GM19463 (cell line): ENCODE results near the gene SPATS1.
"Not testable (repeated sequence)": the region's sequence is repeated elsewhere in the genome, so short reads cannot be mapped to it uniquely, and the experiment has no call there.

Source experiments
- ATAC-seq: cut with Tn5 transposase; IDR thresholded peaks from one replicate; pipeline ENCODE4 v1.9.1; 2021; ENCODE audit warnings: mild to moderate bottlenecking, moderate library complexity; ENCODE audit not compliant: unreplicated experiment

The SPATS1 gene

DNA sequence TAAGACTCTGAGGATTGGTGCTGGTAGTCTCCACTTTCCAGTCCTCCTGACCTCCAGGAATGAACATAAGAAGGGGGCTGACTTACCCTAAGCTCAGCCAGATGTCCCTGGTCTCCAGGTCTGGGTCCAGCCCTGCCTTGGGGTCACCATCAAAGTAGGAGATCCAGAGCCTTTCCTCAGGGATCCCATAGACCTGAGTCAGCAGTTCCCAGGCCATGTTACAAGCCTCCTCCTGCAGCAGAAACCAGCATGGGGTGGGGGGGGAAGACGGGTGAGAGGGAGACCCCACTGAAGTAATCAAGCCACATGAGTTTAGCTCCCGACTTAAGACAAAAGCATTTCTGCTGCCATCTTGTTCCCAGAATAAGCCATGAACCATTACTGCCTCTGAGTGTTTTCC is 31.1 kb upstream of the SPATS1 start:
- no peak for ATAC-seq

DNA sequence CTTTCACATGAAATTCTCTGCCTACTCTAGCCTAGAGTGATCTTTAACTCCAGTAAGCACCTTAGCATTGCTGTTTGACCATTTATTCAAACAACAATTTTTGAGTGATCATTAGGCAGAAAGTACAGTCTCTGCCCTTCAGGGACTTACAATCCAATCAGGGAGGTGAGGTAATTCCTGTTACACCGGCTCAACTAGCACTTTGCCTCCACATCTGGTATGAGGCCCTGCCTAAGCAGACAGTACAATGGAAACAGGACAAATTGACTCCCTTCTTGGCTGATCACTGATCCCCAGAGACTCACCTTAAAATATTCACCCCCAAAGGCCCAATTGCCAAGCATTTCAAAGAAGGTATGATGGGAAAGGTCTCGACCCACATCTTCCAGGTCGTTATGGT is 30.7 kb upstream of the SPATS1 start:
- ATAC-seq = no peak

DNA sequence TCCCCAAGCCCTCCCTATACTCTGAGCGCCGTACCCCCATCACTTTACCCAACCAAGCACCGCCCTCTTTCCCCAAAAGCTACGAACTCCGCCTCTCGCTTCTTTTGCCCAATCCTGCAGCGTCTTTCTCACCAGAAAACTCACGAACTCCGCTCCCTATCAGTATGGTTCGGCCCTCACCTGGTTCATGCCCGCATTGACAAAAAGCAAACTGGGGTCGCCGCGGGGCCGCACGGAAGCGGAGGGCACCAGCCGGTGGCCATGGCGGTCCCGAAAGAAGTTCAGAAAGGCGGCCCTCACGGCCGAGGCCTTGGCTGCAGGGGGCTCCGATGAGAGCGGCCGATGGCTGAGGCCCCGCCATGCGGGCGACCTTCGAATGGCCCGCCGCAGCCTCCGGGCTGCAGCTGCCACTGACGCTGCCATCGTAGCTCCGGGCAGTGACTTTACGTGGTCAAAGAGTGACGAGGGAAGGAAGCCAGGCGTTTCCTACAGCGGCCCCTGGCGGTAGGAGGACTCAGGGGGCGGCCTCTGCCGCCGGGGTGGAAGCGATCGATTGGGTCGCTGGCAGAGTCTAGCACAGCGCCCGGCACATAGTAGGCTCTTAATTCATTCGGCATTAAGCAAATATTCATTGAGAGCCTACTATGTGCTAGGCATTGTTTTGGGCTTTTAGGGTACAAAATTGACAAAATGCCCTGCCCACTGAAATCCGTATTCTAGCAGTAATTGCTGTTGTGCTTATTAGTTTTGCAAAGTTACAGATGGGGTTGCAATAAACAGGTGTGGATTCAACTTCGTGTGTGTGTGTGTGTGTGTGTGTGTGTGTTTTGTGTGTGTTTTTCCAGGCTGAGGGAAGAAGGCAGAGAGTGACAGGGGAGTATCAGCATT is 29.3 kb upstream of the SPATS1 start, which contains the start of gene AARS2:
TSS of gene AARS2 (minus strand) at position 447 of the 888 bp plus-strand sequence. CDS start at position 423, 24 bp downstream.
- peak; percentile 89 for ATAC-seq

DNA sequence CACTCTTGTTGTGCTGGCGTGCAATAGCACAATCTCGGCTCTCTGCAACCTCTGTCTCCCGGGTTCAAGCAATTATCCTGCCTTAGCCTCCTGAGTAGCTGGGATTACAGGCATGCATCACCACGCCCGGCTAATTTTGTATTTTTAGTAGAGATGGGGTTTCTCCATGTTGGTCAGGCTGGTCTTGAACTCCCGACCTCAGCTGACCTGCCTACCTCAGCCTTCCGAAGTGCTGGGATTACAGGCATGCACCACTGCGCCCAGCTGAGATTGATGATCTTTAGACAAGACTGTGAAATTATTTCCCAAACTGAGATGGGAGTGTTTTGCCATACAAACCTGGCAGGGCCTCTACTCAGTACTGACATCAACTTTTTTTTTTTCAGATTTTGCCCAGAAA is 27.8 kb upstream of the SPATS1 start:
- not testable (repeated sequence) for ATAC-seq

DNA sequence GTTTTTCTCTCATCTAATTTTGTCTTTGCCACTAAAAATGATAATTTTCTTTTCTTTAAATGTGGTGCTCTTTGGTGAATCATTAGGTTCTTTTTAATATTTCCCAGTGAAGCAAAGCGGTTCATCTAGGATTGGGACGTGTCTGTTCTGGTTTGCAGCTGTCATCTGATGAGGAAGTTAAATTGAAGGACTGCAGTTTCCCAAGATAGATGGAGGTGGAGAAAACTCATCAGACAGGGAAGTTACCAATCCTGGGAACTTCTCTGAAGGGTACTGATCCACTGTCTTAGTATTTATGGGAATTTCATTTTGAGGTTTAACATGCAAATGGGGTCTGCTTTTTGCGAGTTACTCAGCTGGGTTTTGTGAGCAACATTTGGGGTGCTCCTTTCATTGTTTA is 26.9 kb upstream of the SPATS1 start:
- no peak for ATAC-seq

DNA sequence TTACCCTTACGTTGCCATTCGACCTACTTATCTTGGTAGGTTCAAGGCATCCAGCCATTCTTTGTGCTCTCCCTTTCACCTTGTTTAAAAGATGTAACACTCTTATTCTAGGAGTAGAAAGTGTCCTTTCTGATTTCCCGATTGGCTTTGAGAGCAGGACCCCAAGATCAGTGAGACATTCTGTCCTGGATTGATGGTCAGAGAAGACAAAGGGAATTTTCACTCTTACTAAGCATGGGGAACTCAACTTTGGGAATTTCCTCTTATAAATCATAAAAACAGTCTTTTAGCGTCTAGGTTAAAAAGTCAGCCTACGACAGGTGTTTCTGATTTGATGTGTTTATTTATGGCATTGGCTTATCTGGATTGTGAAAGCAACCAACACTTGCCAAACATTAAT is 26.5 kb upstream of the SPATS1 start:
- ATAC-seq = no peak

DNA sequence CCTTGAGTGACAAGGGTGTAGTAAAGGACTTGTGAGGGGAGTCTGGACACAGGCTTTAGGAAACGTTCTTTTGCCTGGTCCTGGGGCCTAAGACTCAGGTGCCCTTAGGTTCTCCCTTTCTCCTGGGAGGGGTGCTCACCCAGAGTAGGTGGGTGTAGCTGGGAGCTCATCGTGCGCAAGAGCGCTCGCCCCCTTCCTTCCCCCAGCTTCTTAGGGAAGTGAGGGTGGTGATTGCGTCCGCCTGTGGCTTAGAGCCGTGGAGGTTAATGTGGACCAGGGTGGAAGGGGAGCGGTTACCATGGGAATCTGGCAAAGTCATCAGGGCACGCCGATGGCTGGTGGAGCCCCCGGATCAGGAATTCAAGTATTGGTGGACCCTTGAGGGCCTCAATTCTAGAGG is 26.0 kb upstream of the SPATS1 start:
- no peak for ATAC-seq

DNA sequence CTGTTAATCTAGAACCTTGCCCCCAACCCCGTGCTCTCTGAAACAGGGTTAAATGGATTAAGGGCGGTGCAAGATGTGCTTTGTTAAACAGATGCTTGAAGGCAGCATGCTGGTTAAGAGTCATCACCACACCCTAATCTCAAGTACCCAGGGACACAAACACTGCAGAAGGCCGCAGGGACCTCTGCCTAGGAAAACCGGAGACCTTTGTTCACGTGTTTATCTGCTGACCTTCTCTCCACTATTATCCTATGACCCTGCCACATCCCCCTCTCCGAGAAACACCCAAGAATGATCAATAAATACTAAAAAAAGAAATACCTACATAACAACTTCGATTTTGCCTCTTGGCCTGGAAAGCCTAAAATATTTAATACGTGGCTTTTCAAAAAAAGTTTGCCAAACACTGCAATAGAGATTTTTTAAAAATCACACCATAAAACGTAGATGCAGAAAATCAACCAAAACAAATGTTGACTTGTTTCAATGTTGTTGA is 25.3 kb upstream of the SPATS1 start:
- not testable (repeated sequence) for ATAC-seq

DNA sequence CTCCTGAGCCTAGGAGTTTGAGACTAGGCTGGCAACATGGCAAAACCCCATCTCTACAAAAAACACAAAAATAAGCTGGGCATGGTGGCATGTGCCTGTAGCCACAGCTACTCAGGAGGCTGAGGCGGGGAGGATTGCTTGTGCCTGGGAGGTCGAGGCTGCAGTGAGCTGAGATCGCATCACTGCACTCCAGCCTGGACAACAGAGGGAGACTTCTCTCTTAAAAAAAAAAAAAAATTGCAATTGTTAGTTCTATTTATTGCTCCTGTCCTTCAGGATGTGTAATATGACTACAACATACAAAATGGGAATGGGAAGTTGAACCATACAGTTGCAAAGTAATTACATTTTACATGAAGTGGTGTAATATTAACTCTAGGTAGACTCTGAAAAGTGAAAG is 21.2 kb upstream of the SPATS1 start:
- ATAC-seq = no peak

DNA sequence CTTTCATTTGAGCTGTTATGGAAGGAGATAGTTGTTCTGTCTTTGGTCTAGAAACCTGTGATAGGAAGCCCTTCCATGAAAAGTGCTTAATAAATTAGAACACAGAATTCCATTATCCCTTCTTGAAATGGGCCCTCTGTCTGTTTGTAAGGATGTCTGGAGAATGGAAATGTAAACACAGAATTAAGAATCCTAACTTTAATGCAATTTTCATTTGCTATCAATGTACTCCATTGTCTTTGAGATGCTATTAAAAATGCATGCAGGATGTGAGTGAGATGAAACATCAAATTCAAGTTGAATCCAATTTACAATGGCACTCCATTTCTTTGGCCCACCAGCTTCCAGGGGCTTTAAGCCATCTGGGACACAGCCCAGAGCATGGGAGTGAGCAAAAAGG is 15.4 kb upstream of the SPATS1 start:
- ATAC-seq = no peak

DNA sequence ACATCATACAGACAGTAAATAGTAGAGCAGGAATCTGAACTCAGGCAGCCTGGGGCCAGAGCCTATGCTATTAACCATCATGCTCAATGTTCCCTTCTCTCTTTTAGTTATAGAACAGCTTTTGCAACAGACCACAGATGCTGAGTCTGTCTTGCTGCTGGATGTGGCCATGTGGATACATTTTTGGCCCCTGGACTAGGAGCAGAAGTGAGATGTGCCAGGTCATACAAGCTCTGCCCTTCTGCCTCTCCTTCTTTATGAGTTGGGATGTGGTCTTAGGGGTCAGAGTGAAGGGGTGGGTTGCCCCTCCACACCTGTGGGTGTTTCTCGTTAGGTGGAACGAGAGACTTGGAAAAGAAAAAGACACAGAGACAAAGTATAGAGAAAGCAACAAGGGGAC is 14.7 kb upstream of the SPATS1 start:
- no peak for ATAC-seq

DNA sequence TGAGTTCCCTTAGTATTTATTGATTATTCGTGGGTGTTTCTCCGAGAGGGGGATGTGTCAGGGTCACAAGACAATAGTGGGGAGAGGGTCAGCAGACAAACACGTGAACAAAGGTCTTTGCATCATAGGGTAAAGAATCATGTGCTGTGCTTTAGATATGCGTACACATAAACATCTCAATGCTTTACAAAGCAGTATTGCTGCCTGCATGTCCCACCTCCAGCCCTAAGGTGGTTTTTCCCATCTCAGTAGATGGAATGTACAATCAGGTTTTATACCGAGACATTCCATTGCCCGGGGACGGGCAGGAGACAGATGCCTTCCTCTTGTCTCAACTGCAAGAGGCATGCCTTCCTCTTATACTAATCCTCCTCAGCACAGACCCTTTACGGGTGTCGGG is 14.2 kb upstream of the SPATS1 start:
- not testable (repeated sequence) for ATAC-seq

DNA sequence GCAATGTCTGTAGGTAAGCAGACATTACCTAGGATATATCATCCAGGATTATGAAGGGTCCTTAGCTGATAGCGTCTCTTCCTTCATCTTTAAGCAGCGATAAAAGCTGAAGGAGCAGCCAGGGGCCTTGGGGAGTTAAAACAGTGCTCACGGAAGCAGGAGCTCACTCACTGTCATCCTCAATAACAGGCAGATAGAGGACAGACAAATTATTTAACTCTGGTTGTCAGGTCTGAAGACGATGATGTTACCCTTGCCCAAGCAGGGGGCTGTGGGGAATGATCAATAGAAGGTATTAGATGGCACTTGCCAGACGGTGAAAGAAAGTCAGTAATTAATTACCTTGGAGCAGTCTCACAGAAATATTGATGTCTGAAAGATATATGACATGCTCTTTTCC is 12.6 kb upstream of the SPATS1 start:
- no peak for ATAC-seq

DNA sequence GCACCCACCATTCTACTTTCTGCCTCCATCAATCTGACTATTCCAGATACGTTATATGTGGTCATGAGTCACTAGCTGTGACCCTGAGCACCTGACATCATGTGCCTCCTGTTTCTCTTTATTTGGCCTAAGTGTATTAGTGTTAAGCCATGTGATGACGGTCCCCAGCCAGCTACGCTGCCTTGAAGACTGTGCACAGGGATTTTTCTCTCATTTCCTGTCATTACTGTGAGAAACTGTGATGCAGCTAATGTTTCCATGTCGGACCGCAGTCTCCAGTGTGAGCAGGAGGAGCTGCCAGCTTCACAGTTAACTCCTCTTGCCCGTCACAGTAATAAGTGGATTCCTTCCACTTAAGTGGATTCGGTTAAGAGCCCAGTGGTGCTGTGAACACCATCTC is 9.9 kb upstream of the SPATS1 start:
- no peak for ATAC-seq

DNA sequence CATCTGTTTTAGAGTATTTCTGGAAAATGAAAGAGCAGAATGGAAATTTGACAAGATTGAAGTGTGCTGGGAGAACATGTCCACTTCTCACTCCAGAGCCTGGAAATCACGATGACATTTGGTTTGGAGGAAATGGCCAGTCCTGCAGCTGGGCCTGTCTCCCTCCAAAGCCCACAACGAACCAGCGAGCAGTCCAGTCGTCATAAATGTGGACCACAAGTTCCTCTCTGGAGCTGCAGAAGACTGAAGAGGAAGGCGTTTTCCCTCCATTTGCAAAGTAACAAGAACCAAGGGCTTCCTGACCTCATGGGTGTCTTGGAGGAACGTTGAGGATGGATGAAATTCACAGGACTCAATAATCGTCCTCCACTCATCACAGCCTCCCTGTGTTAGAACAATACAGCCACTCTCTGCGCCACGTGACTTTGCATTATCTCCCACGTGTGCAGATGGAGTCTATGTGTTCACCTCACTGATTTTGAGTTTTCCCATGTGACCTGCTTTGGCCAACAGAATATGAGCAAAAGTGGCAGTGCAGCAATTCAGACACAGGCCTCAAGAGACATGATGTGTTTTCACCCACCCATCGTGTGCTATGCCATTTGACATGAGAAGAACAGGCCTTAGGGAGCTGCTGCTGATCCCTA is 9.1 kb upstream of the SPATS1 start:
- ATAC-seq = no peak

DNA sequence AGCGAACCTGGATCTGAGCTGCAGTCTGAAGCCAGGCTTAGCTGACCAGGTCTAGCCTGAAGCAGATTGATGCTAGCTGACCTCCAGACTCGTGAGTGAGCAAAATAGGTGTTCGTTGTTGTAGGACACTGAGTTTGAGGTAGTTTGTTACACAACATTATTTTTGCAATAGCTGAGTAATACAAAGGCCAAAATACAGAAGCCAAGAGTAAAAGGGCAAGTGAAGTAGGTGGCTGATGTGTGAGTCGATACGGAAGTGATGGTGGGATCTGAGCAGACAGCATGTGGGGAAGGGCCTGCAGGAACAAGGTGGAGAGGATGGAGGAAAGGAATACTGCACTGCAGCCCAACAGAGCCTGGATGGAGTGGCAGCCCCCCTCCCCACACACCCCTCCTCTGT is 8.5 kb upstream of the SPATS1 start:
- ATAC-seq = no peak

DNA sequence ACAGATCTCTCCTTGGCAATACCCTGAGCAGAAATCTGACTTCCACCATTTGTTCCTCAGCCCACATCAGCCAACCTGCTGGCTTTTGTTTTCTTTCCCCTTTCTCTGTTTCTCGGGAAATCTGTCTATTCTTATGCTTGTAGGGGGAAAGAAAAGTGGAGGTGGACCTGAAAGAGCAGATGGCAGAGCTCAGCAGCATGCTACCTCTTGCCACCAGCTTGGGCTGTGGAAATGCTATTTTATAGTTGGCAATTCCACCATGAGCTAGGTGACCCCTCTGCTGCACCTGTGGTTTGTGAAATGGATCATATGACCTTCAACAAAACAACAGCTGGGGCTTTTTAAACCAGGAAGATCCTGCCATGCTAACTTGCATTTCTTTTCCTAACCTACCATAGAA is 6.8 kb upstream of the SPATS1 start:
- ATAC-seq = no peak

DNA sequence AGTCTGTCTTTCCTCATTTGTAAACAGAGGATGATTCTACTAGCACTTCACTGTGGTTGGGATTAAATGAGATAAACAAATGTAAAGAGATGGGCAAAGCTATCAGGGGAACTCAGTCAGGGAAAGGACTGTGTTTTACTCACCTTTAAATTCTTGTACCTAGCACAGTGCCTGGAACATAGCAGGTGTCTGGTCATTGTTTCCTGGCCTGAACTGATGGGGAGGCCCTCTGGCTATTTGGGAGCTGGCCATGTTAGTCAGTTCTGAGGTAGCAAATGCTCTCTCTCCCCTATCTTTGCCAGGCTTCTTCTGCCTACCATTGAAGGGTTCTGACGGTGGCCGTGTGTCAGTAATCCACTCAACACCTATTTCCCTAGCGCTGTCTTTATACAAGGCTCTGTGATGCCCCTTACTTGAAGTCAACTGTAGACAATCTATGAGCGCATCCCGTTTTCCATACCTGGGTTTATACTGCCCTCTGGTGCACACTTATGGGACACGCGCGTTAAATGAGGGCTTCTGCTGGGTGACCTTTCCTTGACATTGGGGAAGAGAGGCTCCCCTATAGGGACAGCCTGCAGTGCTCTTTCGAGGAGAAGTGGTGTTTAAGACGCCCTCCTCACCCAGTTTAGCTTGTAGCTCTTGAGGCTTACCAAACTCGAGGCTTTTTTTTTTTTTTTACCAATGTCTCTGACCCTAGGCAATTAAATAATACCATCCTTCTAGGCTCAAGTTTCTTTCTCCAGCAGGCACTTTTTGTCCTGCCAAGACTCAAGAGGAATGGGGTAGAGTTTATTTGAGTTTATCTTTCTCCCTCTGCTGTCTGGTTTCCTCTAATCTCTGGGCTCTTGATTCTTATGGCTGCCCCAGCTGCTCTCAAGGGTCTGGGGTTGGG is 4.0 kb upstream of the SPATS1 start:
- ATAC-seq = peak; percentile 74

DNA sequence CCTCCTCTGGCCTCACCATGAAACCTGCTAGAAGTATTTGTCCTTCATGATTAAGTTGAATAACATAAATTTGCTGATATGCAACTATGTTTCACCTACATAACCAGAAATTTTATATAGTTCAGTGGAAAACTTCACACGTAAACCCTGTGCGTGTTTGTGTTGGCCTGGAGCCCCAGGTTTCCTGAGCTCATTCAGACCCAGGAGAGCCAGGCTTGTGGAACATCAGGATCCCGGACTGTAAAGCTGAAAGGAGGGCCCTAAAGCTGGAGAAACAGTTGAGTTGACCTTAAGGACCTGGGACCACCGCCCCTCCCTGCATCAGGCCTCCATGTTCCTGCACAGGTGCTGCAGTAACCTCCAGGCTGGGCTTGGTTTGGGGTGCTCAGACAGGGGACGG is 3.1 kb upstream of the SPATS1 start:
- ATAC-seq = no peak

DNA sequence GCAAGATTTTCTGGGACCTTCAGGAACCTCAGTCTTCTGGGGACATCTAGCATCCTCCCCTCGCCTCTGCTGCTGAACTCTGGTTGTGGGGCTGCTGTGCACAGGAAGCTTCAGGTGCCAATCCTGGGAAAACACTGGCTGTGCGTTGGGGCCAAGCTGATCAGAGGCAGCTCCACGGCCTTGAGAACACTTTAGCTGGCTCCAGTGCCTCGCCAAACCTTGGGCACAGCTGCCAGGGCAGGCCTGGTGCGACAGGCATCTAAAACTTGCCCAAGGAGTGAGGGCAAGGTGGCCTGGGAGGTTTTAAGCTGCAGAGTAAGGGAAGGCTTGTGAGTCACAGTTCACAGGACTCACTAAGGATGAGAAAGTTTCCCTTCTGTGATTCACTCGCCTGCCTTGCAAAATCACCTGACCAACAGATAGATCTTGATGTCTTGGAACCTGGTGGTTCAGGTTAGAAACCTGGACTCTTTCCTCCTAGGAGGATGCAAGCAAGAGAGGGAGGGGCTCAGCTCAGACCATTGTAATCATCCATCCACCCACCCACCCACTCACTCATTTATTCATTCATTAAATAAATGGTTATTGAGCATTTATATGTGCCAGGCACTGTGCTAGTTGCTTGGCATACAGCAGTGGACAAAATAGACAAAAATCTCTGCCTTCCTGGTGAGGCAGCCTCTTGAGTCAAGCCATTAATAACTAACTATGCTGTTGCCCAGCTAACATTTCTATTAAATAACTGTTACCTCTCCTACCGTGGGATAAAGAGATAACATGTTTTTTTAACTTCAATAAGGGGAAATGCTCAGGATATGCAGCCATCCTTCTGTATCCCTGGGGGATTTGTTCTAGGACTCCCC is 2.5 kb upstream of the SPATS1 start:
- ATAC-seq = no peak
